ENCODE measurements around the gene NCEH1.
A peak's percentile ranks its signal among the peaks of the same experiment; 100 is the strongest.

NCEH1 gene

DNA sequence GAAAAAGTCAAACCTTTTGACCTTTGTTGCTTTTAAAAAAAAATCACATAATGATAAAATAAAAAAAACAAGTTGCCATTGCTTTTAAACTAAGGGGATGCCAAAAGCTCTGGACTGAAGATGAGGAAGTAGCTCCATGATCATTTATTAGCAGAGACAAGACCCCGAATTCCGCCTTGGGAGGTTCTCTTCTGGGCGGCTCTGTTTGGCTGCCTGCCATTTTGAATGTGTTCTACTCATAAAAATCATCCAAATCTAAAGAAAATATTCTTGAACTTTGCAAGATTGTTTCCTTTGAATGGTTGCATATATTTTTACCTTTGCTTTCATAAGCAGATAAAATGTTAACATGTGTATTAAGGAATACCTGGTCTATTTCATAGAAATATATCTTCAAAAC, 63.8 kb downstream of the NCEH1 start:
- DNase-seq (ENCODE audit: low spot score), result no peak

DNA sequence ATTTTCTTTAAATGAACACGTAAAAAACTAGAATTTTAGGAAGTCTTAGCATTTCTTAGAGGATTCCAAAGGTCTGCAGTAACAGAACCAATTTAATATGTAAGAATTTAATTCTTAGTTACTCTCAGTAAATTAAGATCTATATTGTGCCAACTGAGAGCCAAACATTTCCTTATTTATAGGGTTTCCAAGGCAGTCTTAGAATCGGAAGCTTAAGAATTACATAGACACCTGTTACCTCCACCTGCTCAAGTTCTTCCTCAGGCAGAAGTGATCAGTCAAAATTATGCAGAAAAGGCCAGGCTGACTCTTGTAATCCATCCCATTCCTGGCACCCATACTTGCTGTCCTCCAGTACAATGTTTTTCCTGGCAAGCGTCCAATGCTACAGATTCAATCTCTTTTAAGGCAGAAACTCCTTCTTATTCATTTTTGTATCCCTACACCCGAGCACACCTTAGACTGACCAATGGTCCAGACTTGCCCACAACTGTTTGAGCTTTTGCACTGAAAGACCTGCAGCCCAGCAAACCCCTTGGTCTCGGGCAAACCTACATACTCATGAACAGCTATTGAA, 64.3 kb downstream of the NCEH1 start:
- no peak for DNase-seq (ENCODE audit: low spot score)

DNA sequence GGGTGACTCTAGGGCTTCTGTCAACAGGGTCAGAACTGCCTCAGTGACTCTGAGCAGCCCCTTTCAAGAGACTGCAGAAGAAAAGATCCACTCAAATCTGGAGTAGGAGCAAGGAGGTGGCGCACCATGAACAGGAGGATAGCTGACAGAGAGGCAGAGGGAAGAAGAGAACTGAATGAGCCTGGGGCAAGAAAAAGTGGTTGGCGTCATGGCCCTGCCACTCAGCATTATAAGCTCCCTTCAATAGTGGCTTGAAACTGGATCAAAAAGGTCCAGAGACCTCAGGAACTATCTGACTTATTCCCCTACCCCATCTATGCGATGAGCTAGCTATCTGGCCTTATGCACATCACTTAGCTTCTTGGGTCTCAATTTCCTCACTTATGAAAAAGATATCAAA, 66.6 kb downstream of the NCEH1 start:
- no peak for DNase-seq (ENCODE audit: low spot score)

- no peak for DNase-seq (ENCODE audit: low spot score)
Measured at GRCh38 chr3:172643506-172644179, 67.2 kb downstream of the NCEH1 start.

- no peak for DNase-seq (ENCODE audit: low spot score)
Measured at GRCh38 chr3:172641291-172641690, 69.6 kb downstream of the NCEH1 start.

DNA sequence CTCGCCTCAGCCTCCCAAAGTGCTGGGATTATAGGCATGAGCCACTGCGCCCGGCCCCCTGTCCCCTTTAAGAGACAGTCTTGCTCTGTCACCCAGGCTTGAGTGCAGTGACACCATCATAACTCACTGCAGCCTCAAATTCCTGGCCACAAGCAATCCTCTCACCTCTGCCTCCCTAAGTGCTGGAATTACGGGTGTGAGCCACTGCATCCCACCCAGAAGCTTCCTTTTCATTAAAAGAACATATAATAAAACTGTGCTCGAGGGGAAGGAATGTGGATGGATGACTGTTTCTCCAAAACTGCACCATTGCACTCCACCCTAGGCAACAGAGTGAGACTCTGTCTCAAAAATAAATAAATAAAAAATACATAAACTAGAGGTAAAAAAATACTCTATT, 70.1 kb downstream of the NCEH1 start:
- DNase-seq (ENCODE audit: low spot score), result no peak

GRCh38 chr3:172635588-172635987, 75.3 kb downstream of the NCEH1 start:
- DNase-seq (ENCODE audit: low spot score), result no peak

DNA sequence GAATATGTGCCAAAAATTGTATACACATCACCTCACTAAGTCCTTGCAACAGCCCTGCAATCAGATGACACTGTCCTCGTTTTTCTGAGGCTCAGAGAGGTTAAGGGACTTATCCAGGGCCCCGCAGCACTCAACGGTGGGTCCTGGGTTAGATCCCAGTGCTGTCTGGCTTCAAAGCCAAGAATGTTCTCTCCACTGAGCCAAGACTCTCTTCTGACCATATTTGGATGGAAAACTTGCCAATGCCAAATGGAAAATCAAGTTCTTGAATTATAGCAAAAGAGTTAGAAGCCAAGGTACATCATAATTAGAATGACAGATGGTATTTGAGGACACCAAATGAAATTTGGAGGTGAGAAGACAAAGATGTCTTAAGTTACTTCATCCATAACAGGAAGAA, 75.9 kb downstream of the NCEH1 start:
- no peak for DNase-seq (ENCODE audit: low spot score)

DNA sequence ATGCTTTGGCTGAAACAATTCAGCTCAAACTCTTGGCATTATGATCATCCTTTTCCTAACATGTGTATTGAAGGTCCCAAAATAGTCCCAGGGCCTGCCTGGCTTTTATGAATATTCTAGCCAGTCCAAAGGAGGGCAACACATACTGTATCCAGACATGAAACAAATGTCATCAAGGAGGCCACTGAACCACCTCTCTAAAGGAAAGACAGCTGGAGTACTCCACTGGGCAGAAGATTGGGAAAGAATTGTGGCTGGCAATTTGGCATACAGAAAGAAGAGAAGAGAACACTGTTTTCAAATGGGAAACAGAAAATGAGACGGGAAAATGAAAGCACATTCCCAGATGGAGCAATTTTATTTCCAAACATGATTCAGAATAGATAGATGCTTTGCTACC, 80.6 kb downstream of the NCEH1 start:
- no peak for DNase-seq (ENCODE audit: low spot score)

GRCh38 chr3:172629470-172629869, 81.4 kb downstream of the NCEH1 start:
- DNase-seq (ENCODE audit: low spot score), result no peak

- DNase-seq (ENCODE audit: low spot score), result no peak
Measured at GRCh38 chr3:172627057-172627809, 83.6 kb downstream of the NCEH1 start.

- DNase-seq (ENCODE audit: low spot score), result no peak
Measured at GRCh38 chr3:172626021-172626640, 84.7 kb downstream of the NCEH1 start.

- no peak for DNase-seq (ENCODE audit: low spot score)
Measured at GRCh38 chr3:172625404-172625803, 85.5 kb downstream of the NCEH1 start.

- DNase-seq (ENCODE audit: low spot score), result no peak
Measured at GRCh38 chr3:172624999-172625398, 85.9 kb downstream of the NCEH1 start.

- DNase-seq (ENCODE audit: low spot score), result peak; percentile 16
Measured at GRCh38 chr3:172622916-172623700, 87.8 kb downstream of the NCEH1 start.

GRCh38 chr3:172622156-172622555, 88.7 kb downstream of the NCEH1 start:
- no peak for DNase-seq (ENCODE audit: low spot score)

DNA sequence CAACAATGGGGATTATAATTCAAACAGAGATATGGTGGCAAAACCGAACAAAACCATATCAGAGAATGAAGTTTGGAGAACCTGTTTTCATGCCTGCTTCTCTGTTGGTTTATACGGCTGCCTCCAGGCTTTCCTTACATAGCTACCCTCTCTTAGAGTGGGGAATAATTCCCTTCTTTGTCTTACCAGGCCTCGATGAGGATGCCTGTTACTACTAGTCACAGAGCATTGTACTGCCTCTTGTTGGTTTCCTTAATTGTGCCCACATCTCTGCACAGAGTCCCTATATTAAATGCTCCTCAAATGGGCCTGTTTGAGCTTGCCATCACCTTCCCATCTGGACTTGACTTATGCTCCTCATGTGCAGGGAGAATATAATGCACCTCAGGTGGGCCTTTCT, 92.9 kb downstream of the NCEH1 start:
- no peak for DNase-seq (ENCODE audit: low spot score)

DNA sequence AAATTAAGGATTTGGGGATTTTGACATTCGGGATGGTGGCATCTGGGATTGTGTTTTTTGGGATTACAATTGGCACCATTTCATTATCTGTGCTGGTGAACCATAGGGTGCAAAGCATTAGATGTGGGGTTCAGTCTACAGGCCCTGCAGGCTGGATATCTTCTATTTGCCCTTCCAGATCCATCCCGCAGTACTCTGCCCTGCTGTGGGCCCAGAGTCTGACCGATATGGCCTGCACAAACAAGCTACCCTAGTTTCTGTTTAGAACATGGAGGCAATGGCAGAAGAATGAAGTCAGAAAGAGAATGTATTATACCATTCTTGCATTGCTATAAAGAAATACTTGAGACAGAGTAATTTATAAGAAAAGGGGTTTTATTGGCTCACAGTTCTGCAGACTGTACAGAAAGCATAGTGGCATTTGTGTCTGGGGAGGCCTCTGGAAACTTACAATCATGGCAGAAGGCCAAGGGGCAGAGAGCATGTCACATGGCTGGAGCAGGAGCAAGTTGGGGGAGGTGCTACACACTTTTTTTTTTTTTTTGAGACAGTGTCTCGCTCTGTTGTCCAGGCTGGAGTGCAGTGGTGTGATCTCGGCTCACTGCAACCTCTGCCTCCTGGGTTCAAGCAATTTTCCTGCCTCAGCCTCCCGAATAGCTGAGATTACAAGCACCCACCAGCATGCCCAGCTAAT, 93.7 kb downstream of the NCEH1 start:
- DNase-seq (ENCODE audit: low spot score), result no peak

GRCh38 chr3:172616031-172616461, 94.8 kb downstream of the NCEH1 start:
- DNase-seq (ENCODE audit: low spot score), result no peak

DNA sequence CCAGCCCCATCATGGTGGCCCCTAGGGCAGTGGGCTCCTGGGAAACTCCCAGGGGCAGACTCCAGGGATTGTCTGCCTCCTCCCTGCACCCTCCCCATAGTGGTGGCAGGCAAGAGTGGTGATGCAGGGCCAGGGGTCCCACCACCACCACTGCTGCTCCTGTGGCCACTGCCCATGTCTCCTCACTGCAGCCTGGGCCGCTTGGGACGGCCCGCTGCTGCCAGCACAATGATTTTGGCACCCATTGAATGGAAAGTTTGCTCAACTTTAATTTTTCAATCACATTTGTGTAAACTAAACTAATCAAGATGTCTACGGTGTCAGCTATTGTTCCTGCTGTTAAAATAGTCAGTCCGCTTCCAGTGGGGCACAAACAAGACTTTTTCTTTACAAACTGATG, 95.6 kb downstream of the NCEH1 start:
- DNase-seq (ENCODE audit: low spot score), result no peak
